ENCODE data around the gene FARP1.

Gene FARP1

DNA sequence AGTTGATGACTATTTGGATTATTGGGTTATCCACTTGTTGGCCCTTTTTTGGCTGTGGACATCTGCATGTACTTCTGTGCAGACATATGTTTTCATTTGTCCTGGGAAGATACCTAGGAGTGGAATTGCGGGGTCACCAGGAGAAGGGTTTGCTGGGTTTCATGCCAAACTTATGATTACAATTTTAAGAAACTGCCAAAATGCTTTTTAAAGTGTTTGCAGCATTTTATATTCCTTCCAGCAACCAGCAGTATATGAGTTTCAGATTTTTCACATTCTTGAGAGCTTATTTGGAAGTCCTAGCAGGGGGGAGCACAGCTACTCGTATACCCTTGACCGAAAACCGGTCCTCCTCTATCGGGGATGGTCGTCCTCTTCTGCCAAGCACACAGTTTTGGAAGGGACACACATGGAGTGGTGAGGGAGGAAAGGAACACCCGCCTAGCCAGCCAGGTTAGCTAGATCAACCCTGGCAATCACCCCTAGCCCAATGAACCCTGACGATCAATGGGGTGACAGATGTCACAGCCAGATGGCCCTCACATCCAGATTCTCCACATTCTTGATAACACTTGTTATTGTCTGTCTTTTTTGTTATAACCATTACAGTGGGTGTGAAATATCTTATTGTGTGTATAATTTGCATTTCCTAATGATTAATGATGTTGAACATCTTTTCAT is 60.9 kb downstream of the FARP1 start:
- in situ Hi-C loops (cut with MboI; ENCODE audit: low sequenced_read_pairs, unreplicated experiment) = no loop called here
- TF ChIP-seq, protein P1, sequence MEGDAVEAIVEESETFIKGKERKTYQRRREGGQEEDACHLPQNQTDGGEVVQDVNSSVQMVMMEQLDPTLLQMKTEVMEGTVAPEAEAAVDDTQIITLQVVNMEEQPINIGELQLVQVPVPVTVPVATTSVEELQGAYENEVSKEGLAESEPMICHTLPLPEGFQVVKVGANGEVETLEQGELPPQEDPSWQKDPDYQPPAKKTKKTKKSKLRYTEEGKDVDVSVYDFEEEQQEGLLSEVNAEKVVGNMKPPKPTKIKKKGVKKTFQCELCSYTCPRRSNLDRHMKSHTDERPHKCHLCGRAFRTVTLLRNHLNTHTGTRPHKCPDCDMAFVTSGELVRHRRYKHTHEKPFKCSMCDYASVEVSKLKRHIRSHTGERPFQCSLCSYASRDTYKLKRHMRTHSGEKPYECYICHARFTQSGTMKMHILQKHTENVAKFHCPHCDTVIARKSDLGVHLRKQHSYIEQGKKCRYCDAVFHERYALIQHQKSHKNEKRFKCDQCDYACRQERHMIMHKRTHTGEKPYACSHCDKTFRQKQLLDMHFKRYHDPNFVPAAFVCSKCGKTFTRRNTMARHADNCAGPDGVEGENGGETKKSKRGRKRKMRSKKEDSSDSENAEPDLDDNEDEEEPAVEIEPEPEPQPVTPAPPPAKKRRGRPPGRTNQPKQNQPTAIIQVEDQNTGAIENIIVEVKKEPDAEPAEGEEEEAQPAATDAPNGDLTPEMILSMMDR (IDR thresholded peaks at IDR 0.05; ENCODE audit: borderline replicate concordance, control extremely low read depth, extremely low read depth, insufficient read depth, missing control alignments) = no peak
- no peak for DNase-seq (ENCODE audit: low spot score)

DNA sequence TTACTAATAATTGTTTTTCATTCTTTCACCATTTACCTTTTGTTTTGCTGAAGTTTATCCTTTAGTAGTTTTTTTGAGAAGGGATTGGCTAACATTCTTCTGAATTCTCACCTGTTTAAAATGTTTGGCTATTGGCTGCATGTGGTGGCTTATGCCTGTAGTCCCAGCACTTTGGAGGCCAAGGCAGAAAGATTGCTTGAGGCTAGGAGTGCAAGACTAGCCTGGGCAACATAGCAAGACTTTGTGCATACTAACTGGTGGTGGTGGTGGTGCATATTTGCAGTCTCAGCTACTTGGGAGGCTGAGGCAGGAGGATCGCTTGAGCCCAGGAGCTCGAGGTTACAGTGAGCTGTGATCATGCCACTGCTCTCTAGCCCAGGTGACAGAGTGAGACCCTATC is 61.7 kb downstream of the FARP1 start:
- DNase-seq (ENCODE audit: low spot score) = no peak
- TF ChIP-seq, protein P1 (IDR thresholded peaks at IDR 0.05; ENCODE audit: borderline replicate concordance, control extremely low read depth, extremely low read depth, insufficient read depth, missing control alignments) = no peak
- in situ Hi-C loops (cut with MboI; ENCODE audit: low sequenced_read_pairs, unreplicated experiment) = no loop called here

DNA sequence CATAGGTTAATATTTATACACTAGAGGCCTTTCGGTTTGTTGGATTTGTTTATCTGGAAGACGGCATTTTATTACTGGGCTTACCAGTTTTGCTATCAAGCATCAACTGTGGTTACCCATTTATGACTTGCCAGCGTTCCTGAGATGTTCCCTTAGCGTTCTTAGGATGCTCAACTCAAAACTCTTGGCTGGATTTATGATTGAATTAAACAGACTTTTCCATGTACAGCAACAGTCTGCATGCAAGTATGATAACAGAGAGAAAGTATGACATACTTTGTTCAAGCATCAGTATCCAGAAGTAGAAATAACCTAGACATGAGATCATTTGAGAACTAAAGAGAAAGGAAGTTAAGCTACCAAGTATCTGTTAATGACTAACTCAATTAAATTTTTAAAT is 64.1 kb downstream of the FARP1 start:
- in situ Hi-C loops (cut with MboI; ENCODE audit: low sequenced_read_pairs, unreplicated experiment) = no loop called here
- TF ChIP-seq, protein P1 (IDR thresholded peaks at IDR 0.05; ENCODE audit: borderline replicate concordance, control extremely low read depth, extremely low read depth, insufficient read depth, missing control alignments) = no peak
- no peak for DNase-seq (ENCODE audit: low spot score)

DNA sequence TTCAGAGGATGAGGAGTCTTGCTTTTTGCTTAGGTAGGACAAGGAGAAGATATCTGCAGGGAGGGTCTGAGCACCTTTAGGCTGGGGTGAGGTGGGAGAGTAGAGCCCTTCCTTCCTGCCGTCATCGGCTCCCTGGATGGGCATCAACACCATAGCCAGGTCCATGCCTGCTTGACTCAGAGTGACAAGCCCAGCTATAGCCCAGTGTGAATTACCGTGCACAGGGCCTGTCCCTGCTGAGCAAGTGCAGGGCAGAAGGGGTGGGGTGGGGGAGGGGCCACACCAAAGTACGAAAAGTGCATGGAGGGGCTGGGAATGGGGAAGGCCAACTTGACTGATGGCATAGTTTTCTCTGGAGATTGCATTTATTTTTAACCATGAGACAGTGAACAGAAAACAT is 64.5 kb downstream of the FARP1 start:
- TF ChIP-seq, protein P1 (IDR thresholded peaks at IDR 0.05; ENCODE audit: borderline replicate concordance, control extremely low read depth, extremely low read depth, insufficient read depth, missing control alignments) = no peak
- no peak for DNase-seq (ENCODE audit: low spot score)
- in situ Hi-C loops (cut with MboI; ENCODE audit: low sequenced_read_pairs, unreplicated experiment) = no loop called here

DNA sequence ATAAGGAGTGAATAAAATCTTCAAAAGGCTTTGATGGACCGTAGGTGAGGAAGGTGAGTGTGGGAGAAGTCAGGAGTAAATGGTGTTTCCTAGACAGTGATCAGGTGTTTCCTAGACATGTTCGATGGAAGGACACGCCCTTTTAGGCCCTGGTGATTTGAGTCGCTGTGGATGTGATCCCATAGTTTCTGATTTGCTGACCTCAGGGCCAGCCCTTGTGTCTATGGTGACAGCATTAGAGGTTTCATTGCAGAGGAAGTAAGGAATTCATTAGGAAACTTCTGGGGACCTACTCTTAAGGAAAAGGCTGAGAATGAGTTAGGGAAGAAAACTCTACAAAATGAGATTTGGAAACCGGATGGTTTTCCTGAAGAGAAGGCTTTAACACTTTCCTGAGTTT is 65.7 kb downstream of the FARP1 start:
- in situ Hi-C loops (cut with MboI; ENCODE audit: low sequenced_read_pairs, unreplicated experiment) = no loop called here
- DNase-seq (ENCODE audit: low spot score) = no peak
- TF ChIP-seq, protein P1 (IDR thresholded peaks at IDR 0.05; ENCODE audit: borderline replicate concordance, control extremely low read depth, extremely low read depth, insufficient read depth, missing control alignments) = no peak

DNA sequence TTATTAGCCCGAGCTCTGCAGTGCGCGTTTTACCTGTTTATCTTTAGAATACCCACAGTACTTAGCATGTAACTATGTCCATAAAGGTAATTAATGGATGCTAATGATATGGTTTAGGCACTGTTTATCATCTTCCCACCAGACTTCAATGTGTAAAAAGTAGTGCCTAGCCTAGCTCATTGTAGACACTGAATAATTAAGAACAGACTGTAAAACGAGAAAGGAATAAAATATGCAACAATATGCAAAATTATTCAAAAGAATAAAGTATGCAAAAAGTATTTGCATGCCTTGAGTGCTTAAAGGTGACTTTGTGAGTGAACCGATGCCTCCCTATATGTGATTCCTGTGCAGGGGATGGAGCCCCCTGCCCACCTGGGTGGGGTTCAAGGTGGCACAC is 69.9 kb downstream of the FARP1 start:
- TF ChIP-seq, protein P1 (IDR thresholded peaks at IDR 0.05; ENCODE audit: borderline replicate concordance, control extremely low read depth, extremely low read depth, insufficient read depth, missing control alignments) = no peak
- in situ Hi-C loops (cut with MboI; ENCODE audit: low sequenced_read_pairs, unreplicated experiment) = no loop called here
- no peak for DNase-seq (ENCODE audit: low spot score)
